ENCODE results near the gene CEP250.

CEP250 gene

GRCh38 chr20:35558451-35558850 lies 103.1 kb downstream of the CEP250 start:
- Histone ChIP-seq H3K27ac (no peak overlapping the region), H3K36me3 (ENCODE audit: insufficient read depth) (no peaks in the 10 kb centered on the region), H4K20me1 (ENCODE audit: insufficient read depth) (no peaks in the 10 kb centered on the region), H3K4me3 (IDR thresholded peaks at IDR 0.05; ENCODE audit: insufficient read depth, low read depth, low read length) (no peak overlapping the region), H3K79me2 (ENCODE audit: insufficient read depth, low read depth) (no peaks in the 10 kb centered on the region), H3K4me1 (ENCODE audit: low read depth, poor library complexity, severe bottlenecking) (peaks cover 10% of the 10 kb centered on the region), H2AFZ (ENCODE audit: low read depth) (no peak overlapping the region), H3K27me3 (ENCODE audit: insufficient read depth, low read depth) (no peaks in the 10 kb centered on the region), H3K9ac (no peak overlapping the region), H3K4me2 (no peak overlapping the region)
- no peak for TF ChIP-seq CTCF (conservative IDR thresholded peaks at IDR 0.05; ENCODE audit: low read depth, low read length)

- Histone ChIP-seq H3K4me2 (no peak overlapping the region), H3K36me3 (ENCODE audit: insufficient read depth) (no peaks in the 10 kb centered on the region), H4K20me1 (ENCODE audit: insufficient read depth) (no peaks in the 10 kb centered on the region), H2AFZ (ENCODE audit: low read depth) (no peak overlapping the region), H3K4me3 (IDR thresholded peaks at IDR 0.05; ENCODE audit: insufficient read depth, low read depth, low read length) (no peak overlapping the region), H3K27ac (no peak overlapping the region), H3K79me2 (ENCODE audit: insufficient read depth, low read depth) (no peaks in the 10 kb centered on the region), H3K4me1 (ENCODE audit: low read depth, poor library complexity, severe bottlenecking) (peaks cover 10% of the 10 kb centered on the region), H3K9ac (no peak overlapping the region), H3K27me3 (ENCODE audit: insufficient read depth, low read depth) (no peaks in the 10 kb centered on the region)
- no peak for TF ChIP-seq CTCF (conservative IDR thresholded peaks at IDR 0.05; ENCODE audit: low read depth, low read length)
These were observed 103.8 kb downstream of the CEP250 start for GRCh38 chr20:35559042-35559693.

DNA sequence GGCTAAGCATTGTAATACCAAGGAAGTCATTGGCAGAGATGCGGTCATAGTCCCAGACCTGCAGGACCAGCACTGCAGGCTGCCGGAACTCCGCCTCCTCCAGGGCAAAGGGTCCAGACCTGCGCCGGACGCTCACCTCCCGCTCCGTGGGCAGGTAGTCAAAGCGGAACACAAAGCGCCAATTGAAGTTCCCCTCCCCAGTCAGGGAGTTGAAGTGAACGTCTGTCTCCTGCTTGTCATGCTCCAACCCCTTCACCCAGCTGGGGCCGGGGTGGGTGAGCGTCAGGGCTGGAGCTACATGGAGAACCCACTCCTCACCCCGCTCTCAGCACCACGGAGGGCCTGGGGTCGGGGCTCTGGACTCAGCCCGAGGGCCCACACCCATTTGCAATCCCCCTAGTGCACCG lies 104.7 kb downstream of the CEP250 start:
- no peak for TF ChIP-seq CTCF (conservative IDR thresholded peaks at IDR 0.05; ENCODE audit: low read depth, low read length)
- Histone ChIP-seq H4K20me1 (ENCODE audit: insufficient read depth) (no peaks in the 10 kb centered on the region), H3K4me1 (ENCODE audit: low read depth, poor library complexity, severe bottlenecking) (peaks cover 10% of the 10 kb centered on the region), H3K4me3 (IDR thresholded peaks at IDR 0.05; ENCODE audit: insufficient read depth, low read depth, low read length) (no peak overlapping the region), H3K27ac (no peak overlapping the region), H3K4me2 (no peak overlapping the region), H3K9ac (no peak overlapping the region), H2AFZ (ENCODE audit: low read depth) (no peak overlapping the region), H3K36me3 (ENCODE audit: insufficient read depth) (no peaks in the 10 kb centered on the region), H3K27me3 (ENCODE audit: insufficient read depth, low read depth) (no peaks in the 10 kb centered on the region), H3K79me2 (ENCODE audit: insufficient read depth, low read depth) (no peaks in the 10 kb centered on the region)

DNA sequence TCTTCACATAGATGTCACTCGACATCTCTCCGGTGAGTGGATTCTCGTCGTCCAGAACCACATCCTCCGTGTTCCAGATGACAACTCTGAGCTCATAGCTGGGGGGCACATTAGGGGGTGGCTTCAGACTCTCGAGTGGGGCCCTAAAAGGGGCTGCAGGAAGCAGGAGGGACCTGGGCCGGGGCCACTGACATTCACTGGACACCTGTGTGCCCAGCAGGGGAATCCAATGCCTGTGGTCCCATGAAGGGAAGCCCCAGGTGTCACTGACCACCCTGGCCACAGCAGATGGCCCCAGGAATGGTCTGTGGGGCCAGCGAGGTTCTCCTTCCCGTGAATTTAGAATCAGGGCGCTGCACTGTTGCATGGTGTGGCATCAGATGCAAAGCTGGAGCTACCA lies 105.1 kb downstream of the CEP250 start:
- no peak for TF ChIP-seq CTCF (conservative IDR thresholded peaks at IDR 0.05; ENCODE audit: low read depth, low read length)
- Histone ChIP-seq H4K20me1 (ENCODE audit: insufficient read depth) (no peaks in the 10 kb centered on the region), H3K27ac (no peak overlapping the region), H3K79me2 (ENCODE audit: insufficient read depth, low read depth) (no peaks in the 10 kb centered on the region), H3K4me1 (ENCODE audit: low read depth, poor library complexity, severe bottlenecking) (peaks cover 10% of the 10 kb centered on the region), H3K4me2 (no peak overlapping the region), H3K36me3 (ENCODE audit: insufficient read depth) (no peaks in the 10 kb centered on the region), H3K27me3 (ENCODE audit: insufficient read depth, low read depth) (no peaks in the 10 kb centered on the region), H3K4me3 (IDR thresholded peaks at IDR 0.05; ENCODE audit: insufficient read depth, low read depth, low read length) (no peak overlapping the region), H2AFZ (ENCODE audit: low read depth) (no peak overlapping the region), H3K9ac (no peak overlapping the region)
